Suprapubic skin (tissue), 4 donors: ENCODE data around the gene SPDYE6.

Experiments used
- CTCF ChIP-seq, 2 donors: fragments of 200-600 bp in 1 of 2; fragments of 450-650 bp in 1 of 2; sonication (generic) in 1 of 2; IDR thresholded peaks; one replicate each; pipeline ENCODE4 v1.5.1; 2016 to 2019; ENCODE audit warnings: antibody characterized with exemption in 2 of 2, mild to moderate bottlenecking in 1 of 2, moderate library complexity in 1 of 2
- EP300 ChIP-seq: sonication (generic); formaldehyde crosslinking; IDR thresholded peaks from one replicate; pipeline ENCODE4 v1.6.1; 2017; ENCODE audit warnings: antibody characterized with exemption
- POLR2A ChIP-seq, 2 donors: fragments of 450-650 bp; IDR thresholded peaks; one replicate each; pipeline ENCODE4 v1.6.1; 2017; ENCODE audit warnings: antibody characterized with exemption in 2 of 2, mild to moderate bottlenecking in 2 of 2, moderate library complexity in 2 of 2
- POLR2AphosphoS5 ChIP-seq, 3 donors: sonication (generic); formaldehyde crosslinking; IDR thresholded peaks; one replicate each; pipeline ENCODE4 v1.6.1; 2017; ENCODE audit warnings: antibody characterized with exemption in 3 of 3

- TF ChIP-seq CTCF (IDR thresholded peaks at IDR 0.05) (no peak), POLR2AphosphoS5 (IDR thresholded peaks at IDR 0.05) (no peak), EP300 (no peak), POLR2A (IDR thresholded peaks at IDR 0.05) (no peak)
These were observed 42.3 kb upstream of the SPDYE6 start for GRCh38 chr7:102398543-102398942.
